ENCODE measurements around the gene POC1A. TPM values are rescaled to one million over a fixed set of nuclear protein-coding genes. Genes with fewer than 3 reads are reported as not detected.

Gene POC1A
- polyA plus RNA-seq, 12 donors: 3.1 to 6.9 (median 4.5) TPM; not detected in 2

GRCh38 chr3:52030714-52031310, 123.4 kb downstream of the POC1A start:
- DNase-seq: no peak

GRCh38 chr3:52029535-52029934, 124.7 kb downstream of the POC1A start:
- DNase-seq: no peak

- no peak for DNase-seq
Measured at GRCh38 chr3:52029053-52029452, 125.2 kb downstream of the POC1A start.

GRCh38 chr3:52028572-52028971, 125.7 kb downstream of the POC1A start:
- no peak for DNase-seq

- DNase-seq: no peak
Measured at GRCh38 chr3:52026041-52026440, 128.2 kb downstream of the POC1A start.

DNA sequence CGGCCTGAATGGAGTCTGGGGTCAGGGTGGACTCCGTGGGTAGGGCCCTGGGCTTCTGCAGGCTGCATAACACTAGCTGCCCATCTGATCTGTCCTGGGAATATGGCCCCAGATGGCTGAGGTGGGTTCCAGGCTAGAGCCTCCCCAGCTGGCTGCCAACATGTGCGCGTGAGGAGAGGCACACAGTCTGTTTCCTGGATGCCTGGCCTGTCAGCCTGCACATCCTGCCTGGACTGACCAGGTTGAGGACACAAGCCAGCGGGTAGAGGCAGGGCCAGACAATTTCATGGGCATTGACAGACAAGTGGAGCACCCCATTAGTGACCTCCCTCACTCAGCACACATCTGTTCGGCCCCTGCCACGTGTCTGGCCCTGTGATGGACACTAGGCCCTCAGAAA, 128.8 kb downstream of the POC1A start:
- no peak for DNase-seq

Other genes with a start within 250 kb of the POC1A start
- gene RRP9, start 212.5 kb downstream of the POC1A start, polyA plus RNA-seq (ENCODE audit: insufficient read length in 12 of 12): 10 to 100 TPM in 11 of 12 donors, not detected in 1; 11.2 to 15.6 (median 13.9) TPM
- gene PARP3, start 212.1 kb downstream of the POC1A start, polyA plus RNA-seq (ENCODE audit: insufficient read length in 12 of 12): 10 to 100 TPM in 1 of 12 donors, 1 to 10 TPM in 10, not detected in 1; 3.2 to 10.7 (median 5.4) TPM
- 1 to 10 TPM in 1 of 12 donors, under 1 TPM in 9, not detected in 2; 0.22 to 1.0 (median 0.36) TPM for gene GPR62, start 199.0 kb downstream of the POC1A start, polyA plus RNA-seq (ENCODE audit: insufficient read length in 12 of 12)
- gene PCBP4, start 187.0 kb downstream of the POC1A start, polyA plus RNA-seq (ENCODE audit: insufficient read length in 12 of 12): 10 to 100 TPM in 11 of 12 donors, not detected in 1; 45.3 to 71.8 (median 56.8) TPM
- gene ABHD14B, start 180.4 kb downstream of the POC1A start, polyA plus RNA-seq (ENCODE audit: insufficient read length in 12 of 12): 10 to 100 TPM in 11 of 12 donors, not detected in 1; 14.3 to 56.0 (median 21.1) TPM
- gene ABHD14A, start 179.4 kb downstream of the POC1A start, polyA plus RNA-seq (ENCODE audit: insufficient read length in 12 of 12): 10 to 100 TPM in 8 of 12 donors, 1 to 10 TPM in 3, not detected in 1; 8.4 to 22.2 (median 11.0) TPM
- 10 to 100 TPM in 9 of 12 donors, 1 to 10 TPM in 2, not detected in 1; 7.7 to 44.6 (median 13.0) TPM for gene ACY1, start 170.9 kb downstream of the POC1A start, polyA plus RNA-seq (ENCODE audit: insufficient read length in 12 of 12)
- gene RPL29, start 158.5 kb downstream of the POC1A start, polyA plus RNA-seq (ENCODE audit: insufficient read length in 12 of 12): 1,000 to 10,000 TPM in 11 of 12 donors, 100 to 1,000 TPM in 1; 967 to 3,003 (median 2,577) TPM
- 10 to 100 TPM in 11 of 12 donors, not detected in 1; 16.4 to 25.8 (median 20.9) TPM for gene DUSP7, start 97.9 kb downstream of the POC1A start, polyA plus RNA-seq (ENCODE audit: insufficient read length in 12 of 12)
- gene ALAS1, start 43.7 kb upstream of the POC1A start, polyA plus RNA-seq (ENCODE audit: insufficient read length in 12 of 12): 10 to 100 TPM in 11 of 12 donors, not detected in 1; 26.5 to 55.3 (median 29.5) TPM
- gene TLR9, start 71.2 kb upstream of the POC1A start, polyA plus RNA-seq (ENCODE audit: insufficient read length in 12 of 12): under 1 TPM in 10 of 12 donors, not detected in 2; 0.08 to 0.30 (median 0.14) TPM
- 10 to 100 TPM in 11 of 12 donors, not detected in 1; 17.6 to 28.1 (median 22.2) TPM for gene TWF2, start 84.7 kb upstream of the POC1A start, polyA plus RNA-seq (ENCODE audit: insufficient read length in 12 of 12)
- 10 to 100 TPM in 10 of 12 donors, not detected in 2; 11.7 to 20.1 (median 14.4) TPM for gene PPM1M, start 91.3 kb upstream of the POC1A start, polyA plus RNA-seq (ENCODE audit: insufficient read length in 12 of 12)
- 100 to 1,000 TPM in 2 of 12 donors, 10 to 100 TPM in 10; 73.8 to 110 (median 91.3) TPM for gene WDR82, start 124.2 kb upstream of the POC1A start, polyA plus RNA-seq (ENCODE audit: insufficient read length in 12 of 12)
- gene GLYCTK, start 133.4 kb upstream of the POC1A start, polyA plus RNA-seq (ENCODE audit: insufficient read length in 12 of 12): 10 to 100 TPM in 1 of 12 donors, 1 to 10 TPM in 10, not detected in 1; 2.5 to 28.2 (median 4.2) TPM
- 10 to 100 TPM in 1 of 12 donors, 1 to 10 TPM in 10, not detected in 1; 2.9 to 25.1 (median 4.3) TPM for gene DNAH1, start 161.9 kb upstream of the POC1A start, polyA plus RNA-seq (ENCODE audit: insufficient read length in 12 of 12)